ENCODE data around the gene CREB3L2. TPM values are rescaled to one million over a fixed set of nuclear protein-coding genes. Genes with fewer than 3 reads are reported as not detected.

CREB3L2 gene
- total and polyA plus RNA-seq, 10 of the 15 experiments (the other 5 are each of a cell fraction or from before 2014, with no cell fraction given) = 6.4 to 67.1 (median 26.2) TPM

DNA sequence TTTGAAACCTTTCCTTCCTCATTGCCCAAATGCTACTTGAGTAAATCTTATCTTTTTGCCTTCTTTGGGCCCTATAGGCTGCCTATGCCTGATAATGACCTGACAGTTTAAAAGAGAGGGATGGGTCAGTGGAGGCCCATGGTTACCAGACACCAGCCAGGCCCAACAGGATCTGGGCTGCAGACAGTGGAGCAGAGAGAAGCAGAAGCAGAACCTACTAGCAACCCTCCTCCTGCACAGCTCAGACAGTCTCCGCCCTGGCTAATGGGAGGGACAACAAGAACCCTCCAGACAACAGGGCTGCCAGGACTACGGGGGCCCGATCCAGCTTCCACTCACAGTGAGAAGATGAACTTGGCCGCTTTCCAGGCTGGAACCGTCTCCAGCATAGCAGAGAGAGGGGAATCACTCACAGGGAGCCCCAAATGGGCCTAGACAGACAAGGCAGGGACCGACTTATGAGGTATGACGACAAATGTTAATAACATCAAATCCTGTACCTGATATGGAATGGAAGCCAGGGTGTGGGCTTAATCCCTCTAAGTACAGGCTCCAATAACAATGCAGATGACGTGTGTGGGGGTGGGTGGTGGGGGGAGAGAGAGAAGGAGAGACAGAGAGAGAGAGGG, 123.4 kb downstream of the CREB3L2 start:
- ChIA-PET RAD21 (ENCODE audit: unreplicated experiment) (interaction anchor here (1.1 to 2.7 kb wide), 4 partner anchors 16 to 130 kb away, joined by 3 to 12 read pairs (median 3); no protein-coding TSS in a partner anchor), CTCF (interaction anchor here (0.5 to 1.4 kb wide), 5 partner anchors 10 to 57 kb away, joined by 3 to 4 read pairs (median 3); no protein-coding TSS in a partner anchor), SMC1A (ENCODE audit: uncharacterized antibody, unreplicated experiment) (interaction anchor here (0.9 to 1.8 kb wide), 6 partner anchors 10 to 222 kb away, joined by 3 to 11 read pairs (median 4); no protein-coding TSS in a partner anchor), POLR2A (interaction anchor here (0.7 to 1.4 kb wide), 2 partner anchors 12 to 139 kb away, joined by 3 read pairs; no protein-coding TSS in a partner anchor)
- H3K36me3 ChIP-seq (ENCODE audit: control insufficient read depth in 2 of 2, insufficient read depth in 2 of 2, low read length in 1 of 2) = peaks cover 26 to 52% of the 10 kb centered on the region in 2 experiments
- TF ChIP-seq NFXL1 (IDR thresholded peaks at IDR 0.05; ENCODE audit: borderline replicate concordance) (no peak), PAX8 (IDR thresholded peaks at IDR 0.05) (no peak), POLR2AphosphoS2 (IDR thresholded peaks at IDR 0.05; ENCODE audit: low read depth, low read length) (no peak), BMI1 (IDR thresholded peaks at IDR 0.05; ENCODE audit: borderline replicate concordance) (no peak), DPF2 (IDR thresholded peaks at IDR 0.05) (no peak), JUNB (IDR thresholded peaks at IDR 0.05) (no peak)
- H3K27me3 ChIP-seq (replicated peaks in 1 of 2; ENCODE audit: control insufficient read depth in 2 of 2, insufficient read depth in 2 of 2, low read length in 1 of 2) = no peaks in the 10 kb centered on the region
- no peak overlapping the region for H3K4me2 ChIP-seq (ENCODE audit: control insufficient read depth, insufficient read depth)
- H3K4me1 ChIP-seq (ENCODE audit: control insufficient read depth, insufficient read depth, low read length) = peaks cover 5% of the 10 kb centered on the region
- intact Hi-C loops (cut with micrococcal nuclease; ENCODE audit: unreplicated experiment) = no loop called here
- no peak overlapping the region for H3K9ac ChIP-seq (ENCODE audit: control insufficient read depth, insufficient read depth, low read length)
- no peak for FAIRE-seq
- no peak for DNase-seq (ENCODE audit: low read depth, low spot score)
- H3K79me2 ChIP-seq (ENCODE audit: control insufficient read depth, insufficient read depth, low read length) = no peaks in the 10 kb centered on the region
- H4K20me1 ChIP-seq (ENCODE audit: control insufficient read depth, insufficient read depth) = no peaks in the 10 kb centered on the region
- in situ Hi-C loops (cut with MboI) = no loop called here
- WGBS (ENCODE audit: insufficient coverage, insufficient replicate concordance, low lambda C conversion rate, missing lambda C conversion rate) = 93% methylated on average over 8 of the region's 8 CpGs
- no peak overlapping the region for H3K27ac ChIP-seq (ENCODE audit: control insufficient read depth, insufficient read depth)
- no peaks in the 10 kb centered on the region for H3K9me3 ChIP-seq (replicated peaks; ENCODE audit: control insufficient read depth, insufficient read depth, low read length)
- no peak for ATAC-seq
- H3K4me3 ChIP-seq = no peak overlapping the region
- H2AFZ ChIP-seq (ENCODE audit: control insufficient read depth, low read depth, low read length) = no peak overlapping the region
- BruUV-seq (replicated peaks) = TSS peak; percentile 25

Data from GM12878 (cell line).